DMS 273 (cell line): Measurements from ENCODE around the gene SLC16A3.

Experiments
- DNase-seq: peaks from one replicate; lab custom pipeline; 2025; ENCODE audit not compliant: unreplicated experiment; lab: John Stamatoyannopoulos, UW

Gene SLC16A3

DNA sequence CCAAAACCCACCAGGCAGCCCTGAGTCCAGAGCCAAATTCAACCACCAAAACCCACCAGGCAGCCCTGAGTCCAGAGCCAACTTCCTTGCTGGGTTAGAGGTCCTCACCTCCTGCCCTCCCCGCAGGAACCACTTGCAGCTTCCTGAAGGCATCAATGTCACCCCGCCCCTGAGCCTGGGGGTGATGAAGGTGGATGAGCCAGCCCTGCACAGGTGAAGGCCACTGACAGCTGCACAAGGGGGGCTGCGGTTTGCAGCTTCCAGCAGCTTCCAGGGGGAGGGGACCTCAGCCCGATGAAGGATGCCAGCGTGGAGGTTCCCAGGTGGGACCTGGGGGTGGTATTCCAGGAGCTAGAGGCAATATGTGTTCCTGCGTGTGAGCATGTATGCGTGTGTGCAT is 52.2 kb downstream of the SLC16A3 start:
- no peak for DNase-seq

DNA sequence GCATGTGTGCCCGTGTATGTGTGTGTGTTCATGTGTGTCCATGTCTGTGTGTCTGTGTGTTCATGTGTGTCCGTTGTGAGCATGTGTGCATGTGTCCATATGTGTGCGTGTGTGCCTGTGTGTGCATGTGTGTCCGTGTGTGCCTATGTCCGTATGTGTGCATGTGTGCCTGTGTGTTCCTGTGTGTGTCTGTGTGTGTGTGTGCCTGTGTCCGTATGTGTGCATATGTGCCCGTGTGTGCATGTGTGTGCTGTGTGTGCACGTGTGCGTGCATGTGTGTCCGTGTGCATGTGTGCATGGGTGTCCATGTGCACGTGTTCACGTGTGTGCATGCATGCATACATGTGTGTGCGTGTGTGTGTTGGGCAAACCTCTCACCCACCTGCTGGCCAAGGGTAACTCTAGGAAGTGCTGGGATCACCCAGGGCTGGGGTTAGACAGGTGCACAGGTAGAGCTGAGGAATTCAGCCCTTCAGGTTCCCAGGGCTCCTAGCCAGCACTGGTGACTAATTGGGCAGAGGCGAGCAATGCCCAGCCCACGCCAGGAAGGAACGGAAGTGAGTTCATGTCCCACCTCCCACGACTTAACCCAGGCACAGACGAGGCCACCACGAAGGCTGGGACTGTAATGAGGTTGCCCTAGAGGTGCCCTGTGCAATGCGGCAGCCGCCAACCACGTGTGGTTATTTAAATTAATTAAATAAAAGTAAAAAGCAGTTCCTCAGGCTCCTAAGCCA is 52.8 kb downstream of the SLC16A3 start:
- no peak for DNase-seq

DNA sequence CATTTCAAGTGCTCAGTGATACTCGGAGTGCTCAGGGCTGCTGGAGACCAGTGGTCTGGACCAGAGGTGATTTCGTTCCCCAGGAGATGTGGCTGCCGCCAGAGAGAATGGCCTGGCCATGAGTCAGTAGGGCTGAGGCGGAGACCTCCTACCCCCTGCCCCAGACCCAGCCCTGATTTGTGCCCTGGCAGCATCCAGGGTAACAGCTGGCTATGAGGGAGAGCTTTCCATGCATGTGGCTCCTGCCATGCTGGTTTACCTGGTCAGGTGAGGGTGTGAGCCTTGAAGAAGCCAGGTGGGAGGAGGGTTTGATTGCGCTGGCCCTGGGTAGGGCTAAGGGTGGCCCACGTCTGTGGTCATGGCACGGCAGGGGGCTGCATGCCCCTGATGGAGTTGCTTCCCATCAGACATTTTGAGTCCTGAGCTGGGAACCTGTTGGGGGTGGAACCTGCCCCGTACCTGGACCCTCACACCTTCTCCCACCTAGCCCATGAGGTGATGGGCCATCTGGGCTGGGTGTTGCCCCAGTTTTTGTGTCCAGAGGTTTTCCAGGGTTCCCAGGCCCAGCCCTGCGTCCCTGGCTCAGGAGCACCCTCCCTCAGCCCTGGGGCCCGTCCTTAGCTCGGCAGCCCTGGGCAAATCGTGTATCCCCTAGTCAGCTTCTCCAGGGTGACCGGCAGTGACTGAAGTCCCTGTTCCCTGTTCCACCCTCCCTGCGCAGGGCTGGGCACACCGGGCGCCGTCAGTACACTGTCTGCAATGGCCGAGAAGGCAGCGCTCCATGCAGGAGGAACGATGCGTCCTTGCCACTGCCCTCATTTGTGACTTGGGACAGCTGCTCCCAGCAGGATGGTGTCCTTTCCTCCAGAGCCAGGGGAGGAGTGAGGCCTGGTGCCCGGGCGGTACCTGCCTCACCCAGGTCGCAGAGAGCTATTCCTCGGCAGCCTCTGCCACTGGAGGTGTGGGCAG is 53.7 kb downstream of the SLC16A3 start:
- no peak for DNase-seq

DNA sequence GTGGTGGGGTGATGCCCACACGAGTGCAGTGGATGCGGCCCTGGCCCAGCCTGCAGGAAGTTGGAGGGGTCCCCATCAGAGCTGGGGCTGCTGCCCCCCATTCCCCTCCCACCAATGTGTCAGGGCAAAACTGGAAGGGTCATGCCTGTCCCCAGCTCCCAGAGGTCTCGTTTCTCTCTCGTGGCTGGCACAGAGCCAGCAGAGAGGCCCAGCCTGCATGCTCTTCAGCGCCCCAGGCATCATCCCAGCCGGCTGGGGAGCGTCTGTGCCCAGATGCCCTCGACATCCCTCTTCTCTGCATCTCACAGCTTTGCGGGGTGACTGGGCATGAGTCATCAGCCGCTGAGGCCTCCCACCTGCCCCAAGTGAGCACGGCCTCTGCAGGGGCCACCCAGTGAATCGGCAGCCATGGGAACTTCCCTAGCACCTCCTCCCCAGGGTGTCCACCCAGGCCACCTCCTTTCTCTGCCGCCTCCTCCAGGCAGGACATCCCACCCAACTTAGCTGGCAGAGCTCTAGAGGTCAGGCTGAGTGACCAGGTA is 54.4 kb downstream of the SLC16A3 start:
- peak; percentile 78 for DNase-seq

DNA sequence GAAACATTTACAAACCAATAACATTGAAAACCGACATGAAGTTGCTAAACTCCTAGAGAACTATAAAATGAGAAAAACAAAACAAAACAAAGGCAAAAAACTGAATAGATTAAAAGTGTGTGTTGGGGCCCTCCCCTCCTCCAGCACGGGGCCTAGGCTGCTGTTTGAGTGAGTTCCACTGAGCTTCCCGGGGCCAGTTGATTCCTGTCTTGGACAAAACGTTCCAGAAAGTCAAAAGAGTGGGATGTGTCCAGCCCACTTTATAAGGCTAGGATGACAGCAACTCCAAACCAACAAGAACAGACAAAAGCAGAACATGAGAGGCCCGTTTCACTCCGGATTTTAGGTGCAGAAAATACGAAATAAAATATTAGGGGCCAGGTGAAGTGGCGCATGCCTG is 56.3 kb downstream of the SLC16A3 start:
- DNase-seq: no peak

DNA sequence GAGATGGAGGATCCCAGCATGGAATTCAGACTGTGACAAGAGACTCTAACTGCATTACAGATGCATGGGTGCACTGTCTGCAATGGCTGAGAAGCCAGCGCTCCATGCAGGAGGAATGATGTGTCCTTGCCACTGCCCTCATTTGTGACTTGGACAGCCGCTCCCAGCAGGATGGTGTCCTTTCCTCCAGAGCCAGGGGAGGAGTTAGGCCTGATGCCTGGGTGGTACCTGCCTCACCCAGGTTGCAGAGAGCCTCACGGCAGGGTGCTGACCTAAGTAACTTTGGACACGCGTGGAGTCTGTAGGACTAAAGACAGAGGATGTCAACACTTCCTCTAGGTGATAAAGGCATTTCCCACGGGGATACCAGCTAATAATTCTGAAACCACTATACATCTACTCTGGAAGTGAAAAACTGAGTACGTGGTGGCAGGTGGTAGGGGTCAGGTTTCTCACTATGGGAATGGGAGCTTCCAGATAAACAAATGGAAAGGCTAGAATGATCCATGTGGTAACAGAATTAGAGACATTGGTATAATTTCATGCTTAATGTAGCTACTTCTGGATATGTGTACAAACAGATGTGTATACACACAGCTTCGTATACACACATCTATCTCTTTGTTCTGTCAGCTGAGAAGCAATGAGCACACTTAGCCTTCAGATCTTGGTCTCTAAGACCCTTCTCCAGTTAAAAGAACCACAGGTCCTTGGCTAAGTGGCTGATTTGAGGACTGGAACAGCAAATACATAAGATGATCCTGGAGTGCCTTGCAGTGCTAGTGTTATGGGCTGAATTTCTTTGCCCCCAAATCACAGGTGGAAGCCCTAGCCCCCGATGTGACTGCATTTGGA is 58.4 kb downstream of the SLC16A3 start:
- no peak for DNase-seq

DNA sequence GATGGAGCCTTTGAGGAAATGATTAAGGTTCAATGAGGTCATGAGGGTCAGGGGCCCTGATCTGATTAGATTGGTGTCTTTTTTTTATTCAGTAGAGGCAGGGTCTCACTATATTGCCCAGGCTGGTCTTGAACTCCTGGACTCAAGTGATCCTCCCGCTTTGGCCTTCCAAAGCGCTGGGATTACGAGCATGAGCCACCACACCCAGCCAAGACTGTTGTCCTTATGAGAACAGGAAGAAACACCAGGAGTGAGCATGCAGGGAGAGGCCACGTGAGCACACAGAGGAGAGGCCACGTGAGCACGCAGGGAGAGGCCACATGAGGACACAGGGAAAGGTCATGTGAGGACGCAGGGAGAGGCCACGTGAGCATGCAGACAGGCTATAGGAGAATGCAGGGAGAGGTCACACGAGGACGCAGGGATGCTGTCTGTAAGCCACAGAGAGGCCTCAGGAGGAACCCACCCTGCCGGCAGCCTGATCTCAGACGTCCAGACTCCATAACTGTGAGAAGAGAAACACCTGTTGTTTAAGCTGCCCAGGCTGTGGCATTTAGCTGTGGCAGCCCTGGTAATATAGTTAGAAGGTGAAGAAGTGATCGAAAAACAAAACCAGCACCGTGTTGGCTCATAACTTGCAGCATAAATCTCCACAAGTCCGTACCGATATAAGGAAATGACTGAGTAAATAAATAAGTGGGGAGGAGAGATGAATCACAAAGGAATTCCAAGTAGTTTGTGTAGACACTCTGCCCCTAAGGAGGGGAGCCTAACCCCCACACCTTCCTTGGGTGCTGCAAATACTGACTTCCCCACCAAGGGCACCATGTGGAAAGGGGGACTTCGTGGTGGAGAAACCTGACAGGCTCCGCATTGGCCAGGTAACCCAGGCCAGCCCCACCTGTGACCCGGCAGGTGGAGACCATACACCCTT is 59.3 kb downstream of the SLC16A3 start:
- DNase-seq: peak; percentile 96
